Neural cell (in vitro differentiated cells): ENCODE results near the gene MMS19. TPM values are rescaled to one million over a fixed set of nuclear protein-coding genes. Genes with fewer than 3 reads are reported as not detected.

Experiments
- H2AFZ ChIP-seq: fragments of 200-600, 300-800 bp; sonication (generic), shearing (Covaris generic); 2 replicates; pipeline ENCODE4 v1.6.0; 2014; ENCODE audit warnings: low read depth, mild to moderate bottlenecking, antibody characterized with exemption, low read length, moderate library complexity
- H3F3A ChIP-seq: fragments of 200-600 bp; shearing (Covaris generic); 2 replicates; pipeline ENCODE4 v1.6.1; 2016; ENCODE audit warnings: mild to moderate bottlenecking, moderate library complexity, mixed read lengths, antibody characterized with exemption, low read length; ENCODE audit not compliant: insufficient read depth, poor library complexity, severe bottlenecking
- H3K27ac ChIP-seq: fragments of 200-600, 300-800 bp; sonication (generic), shearing (Covaris generic); 2 replicates; pipeline ENCODE4 v1.5.1; 2014; ENCODE audit warnings: mild to moderate bottlenecking, low read length, moderate library complexity
- H3K27me3 ChIP-seq: fragments of 300-800, 200-600 bp; sonication (generic), shearing (Covaris generic); 2 replicates; pipeline ENCODE4 v1.6.0; 2014; ENCODE audit warnings: mild to moderate bottlenecking, low read depth, low read length, moderate library complexity; ENCODE audit not compliant: insufficient read depth
- H3K36me3 ChIP-seq: fragments of 300-800, 200-600 bp; sonication (generic), shearing (Covaris generic); 2 replicates; pipeline ENCODE4 v1.5.1; 2014; ENCODE audit warnings: mild to moderate bottlenecking, antibody characterized with exemption, low read length, moderate library complexity; ENCODE audit not compliant: insufficient read depth
- H3K4me2 ChIP-seq: fragments of 300-800, 200-600 bp; sonication (generic), shearing (Covaris generic); 2 replicates; pipeline ENCODE4 v1.6.0; 2014; ENCODE audit warnings: mild to moderate bottlenecking, low read length
- H3K4me3 ChIP-seq: fragments of 300-800, 200-600 bp; sonication (generic), shearing (Covaris generic); 2 replicates; pipeline ENCODE4 v1.5.1; 2014; ENCODE audit warnings: mild to moderate bottlenecking, low read length, moderate library complexity
- H3K79me2 ChIP-seq: fragments of 200-600 bp; shearing (Covaris generic); replicated peaks from 2 replicates; pipeline ENCODE4 v1.6.0; 2014; ENCODE audit warnings: mild to moderate bottlenecking, low read length, moderate library complexity; ENCODE audit not compliant: insufficient read depth
- H3K9ac ChIP-seq: fragments of 300-800, 200-600 bp; sonication (generic), shearing (Covaris generic); 2 replicates; pipeline ENCODE4 v1.6.1; 2016; ENCODE audit warnings: mild to moderate bottlenecking, low read length, mixed read lengths
- H3K9me2 ChIP-seq: fragments of 200-600 bp; shearing (Covaris generic); 2 replicates; pipeline ENCODE4 v1.6.1; 2016; ENCODE audit warnings: mild to moderate bottlenecking, low read length, mixed read lengths; ENCODE audit not compliant: insufficient read depth
- H3K9me3 ChIP-seq: fragments of 200-600, 300-800 bp; sonication (generic), shearing (Covaris generic); 2 replicates; pipeline ENCODE4 v1.6.1; 2016; ENCODE audit warnings: mild to moderate bottlenecking, mixed run types, low read length, moderate library complexity, mixed read lengths
- H4K20me1 ChIP-seq: fragments of 200-600 bp; shearing (Covaris generic); 2 replicates; pipeline ENCODE4 v1.6.1; 2016; ENCODE audit warnings: mild to moderate bottlenecking, mixed run types; ENCODE audit not compliant: insufficient read depth
- EP300 ChIP-seq: fragments of 450-650 bp; conservative IDR thresholded peaks from 2 replicates; pipeline ENCODE4 v1.6.1; 2014; ENCODE audit warnings: antibody characterized with exemption, mild to moderate bottlenecking, moderate library complexity; ENCODE audit not compliant: poor library complexity, severe bottlenecking
- EZH2 ChIP-seq: fragments of 200-600, 300-800 bp; shearing (Covaris generic), sonication (generic); IDR thresholded peaks from 2 replicates; pipeline ENCODE4 v1.6.1; 2014; ENCODE audit warnings: antibody characterized with exemption, low read length, borderline replicate concordance, mild to moderate bottlenecking; ENCODE audit not compliant: insufficient read depth, poor library complexity, severe bottlenecking
- MXI1 ChIP-seq: fragments of 450-650 bp; conservative IDR thresholded peaks from 2 replicates; pipeline ENCODE4 v1.6.1; 2014; ENCODE audit warnings: antibody characterized with exemption, mild to moderate bottlenecking; ENCODE audit not compliant: poor library complexity, severe bottlenecking
- POLR2AphosphoS5 ChIP-seq: IDR thresholded peaks from 2 replicates; pipeline ENCODE4 v1.6.1; 2012
- RAD21 ChIP-seq: fragments of 450-650 bp; conservative IDR thresholded peaks from 2 replicates; pipeline ENCODE4 v1.6.1; 2014; ENCODE audit warnings: antibody characterized with exemption, mild to moderate bottlenecking, moderate library complexity
- SMC3 ChIP-seq: fragments of 450-650 bp; conservative IDR thresholded peaks from 2 replicates; pipeline ENCODE4 v1.6.1; 2014; ENCODE audit warnings: antibody characterized with exemption, mild to moderate bottlenecking, moderate library complexity; ENCODE audit not compliant: poor library complexity
- TAF1 ChIP-seq: IDR thresholded peaks from 2 replicates; pipeline ENCODE4 v1.6.1; 2012; ENCODE audit warnings: low read depth
- polyA plus RNA-seq: library from polyadenylated mRNA; depleted of rRNA; stranded (reverse); fragments of >200 nt; gene quantifications from 2 replicates; pipeline ENCODE4 v1.2.3, GENCODE V29; 2014
- TF ChIP-seq, protein P1 (sequence below): IDR thresholded peaks from 2 replicates; pipeline ENCODE4 v1.6.1; 2012; ENCODE audit warnings: borderline replicate concordance
- TF ChIP-seq, protein P2 (sequence below): fragments of 450-650 bp; IDR thresholded peaks from 2 replicates; pipeline ENCODE4 v1.5.1; 2014; ENCODE audit warnings: antibody characterized with exemption, mild to moderate bottlenecking, moderate library complexity; ENCODE audit not compliant: poor library complexity, severe bottlenecking

MMS19 gene
- polyA plus RNA-seq, 1 donor from 2014 or later: 54.1 TPM

DNA sequence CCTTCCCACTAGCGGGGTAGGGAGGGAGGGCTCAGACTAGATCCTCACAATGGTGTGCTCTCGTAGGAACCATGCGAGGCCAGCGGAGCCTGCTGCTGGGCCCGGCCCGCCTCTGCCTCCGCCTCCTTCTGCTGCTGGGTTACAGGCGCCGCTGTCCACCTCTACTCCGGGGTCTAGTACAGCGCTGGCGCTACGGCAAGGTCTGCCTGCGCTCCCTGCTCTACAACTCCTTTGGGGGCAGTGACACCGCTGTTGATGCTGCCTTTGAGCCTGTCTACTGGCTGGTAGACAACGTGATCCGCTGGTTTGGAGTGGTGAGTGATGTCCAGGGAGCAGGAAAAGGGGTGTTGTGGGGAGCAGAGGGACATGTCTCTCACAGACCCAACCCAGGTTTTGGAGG is 46.6 kb downstream of the MMS19 start:
- Histone ChIP-seq H4K20me1 (no peaks in the 10 kb centered on the region), H3K4me2 (no peak overlapping the region), H3K9me3 (no peaks in the 10 kb centered on the region), H3K27me3 (no peaks in the 10 kb centered on the region), H3K27ac (no peak overlapping the region), H3K36me3 (no peaks in the 10 kb centered on the region), H3F3A (no peaks in the 10 kb centered on the region), H3K79me2 (peaks cover 20% of the 10 kb centered on the region), H3K9ac (no peak overlapping the region), H3K9me2 (no peaks in the 10 kb centered on the region), H2AFZ (no peak overlapping the region), H3K4me3 (no peak overlapping the region)
- TF ChIP-seq RAD21 (no peak), SMC3 (no peak), EZH2 (no peak), TAF1 (no peak), EP300 (no peak), MXI1 (no peak), POLR2AphosphoS5 (no peak)
- TF ChIP-seq, protein P1, sequence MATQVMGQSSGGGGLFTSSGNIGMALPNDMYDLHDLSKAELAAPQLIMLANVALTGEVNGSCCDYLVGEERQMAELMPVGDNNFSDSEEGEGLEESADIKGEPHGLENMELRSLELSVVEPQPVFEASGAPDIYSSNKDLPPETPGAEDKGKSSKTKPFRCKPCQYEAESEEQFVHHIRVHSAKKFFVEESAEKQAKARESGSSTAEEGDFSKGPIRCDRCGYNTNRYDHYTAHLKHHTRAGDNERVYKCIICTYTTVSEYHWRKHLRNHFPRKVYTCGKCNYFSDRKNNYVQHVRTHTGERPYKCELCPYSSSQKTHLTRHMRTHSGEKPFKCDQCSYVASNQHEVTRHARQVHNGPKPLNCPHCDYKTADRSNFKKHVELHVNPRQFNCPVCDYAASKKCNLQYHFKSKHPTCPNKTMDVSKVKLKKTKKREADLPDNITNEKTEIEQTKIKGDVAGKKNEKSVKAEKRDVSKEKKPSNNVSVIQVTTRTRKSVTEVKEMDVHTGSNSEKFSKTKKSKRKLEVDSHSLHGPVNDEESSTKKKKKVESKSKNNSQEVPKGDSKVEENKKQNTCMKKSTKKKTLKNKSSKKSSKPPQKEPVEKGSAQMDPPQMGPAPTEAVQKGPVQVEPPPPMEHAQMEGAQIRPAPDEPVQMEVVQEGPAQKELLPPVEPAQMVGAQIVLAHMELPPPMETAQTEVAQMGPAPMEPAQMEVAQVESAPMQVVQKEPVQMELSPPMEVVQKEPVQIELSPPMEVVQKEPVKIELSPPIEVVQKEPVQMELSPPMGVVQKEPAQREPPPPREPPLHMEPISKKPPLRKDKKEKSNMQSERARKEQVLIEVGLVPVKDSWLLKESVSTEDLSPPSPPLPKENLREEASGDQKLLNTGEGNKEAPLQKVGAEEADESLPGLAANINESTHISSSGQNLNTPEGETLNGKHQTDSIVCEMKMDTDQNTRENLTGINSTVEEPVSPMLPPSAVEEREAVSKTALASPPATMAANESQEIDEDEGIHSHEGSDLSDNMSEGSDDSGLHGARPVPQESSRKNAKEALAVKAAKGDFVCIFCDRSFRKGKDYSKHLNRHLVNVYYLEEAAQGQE: no peak
- TF ChIP-seq, protein P2, sequence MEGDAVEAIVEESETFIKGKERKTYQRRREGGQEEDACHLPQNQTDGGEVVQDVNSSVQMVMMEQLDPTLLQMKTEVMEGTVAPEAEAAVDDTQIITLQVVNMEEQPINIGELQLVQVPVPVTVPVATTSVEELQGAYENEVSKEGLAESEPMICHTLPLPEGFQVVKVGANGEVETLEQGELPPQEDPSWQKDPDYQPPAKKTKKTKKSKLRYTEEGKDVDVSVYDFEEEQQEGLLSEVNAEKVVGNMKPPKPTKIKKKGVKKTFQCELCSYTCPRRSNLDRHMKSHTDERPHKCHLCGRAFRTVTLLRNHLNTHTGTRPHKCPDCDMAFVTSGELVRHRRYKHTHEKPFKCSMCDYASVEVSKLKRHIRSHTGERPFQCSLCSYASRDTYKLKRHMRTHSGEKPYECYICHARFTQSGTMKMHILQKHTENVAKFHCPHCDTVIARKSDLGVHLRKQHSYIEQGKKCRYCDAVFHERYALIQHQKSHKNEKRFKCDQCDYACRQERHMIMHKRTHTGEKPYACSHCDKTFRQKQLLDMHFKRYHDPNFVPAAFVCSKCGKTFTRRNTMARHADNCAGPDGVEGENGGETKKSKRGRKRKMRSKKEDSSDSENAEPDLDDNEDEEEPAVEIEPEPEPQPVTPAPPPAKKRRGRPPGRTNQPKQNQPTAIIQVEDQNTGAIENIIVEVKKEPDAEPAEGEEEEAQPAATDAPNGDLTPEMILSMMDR: no peak

- TF ChIP-seq RAD21 (no peak), SMC3 (no peak), POLR2AphosphoS5 (no peak), MXI1 (no peak), EZH2 (no peak), TAF1 (no peak), EP300 (no peak)
- TF ChIP-seq, protein P1: no peak
- TF ChIP-seq, protein P2: no peak
- H3K4me2 ChIP-seq: no peak overlapping the region
- H3K9me3 ChIP-seq: no peaks in the 10 kb centered on the region
- no peak overlapping the region for H3K27ac ChIP-seq
- no peaks in the 10 kb centered on the region for H3F3A ChIP-seq
- H3K36me3 ChIP-seq: no peaks in the 10 kb centered on the region
- H3K27me3 ChIP-seq: no peaks in the 10 kb centered on the region
- peaks cover 24% of the 10 kb centered on the region for H3K79me2 ChIP-seq
- H3K4me3 ChIP-seq: no peak overlapping the region
- H2AFZ ChIP-seq: no peak overlapping the region
- no peak overlapping the region for H3K9ac ChIP-seq
- H3K9me2 ChIP-seq: no peaks in the 10 kb centered on the region
- H4K20me1 ChIP-seq: no peaks in the 10 kb centered on the region
These were observed 47.4 kb downstream of the MMS19 start for GRCh38 chr10:97450828-97451227.
